Central memory CD8-positive, alpha-beta T cell (primary cell): ENCODE data around the gene CPNE1.
"Not testable (repeated sequence)": the region's sequence is repeated elsewhere in the genome, so short reads cannot be mapped to it uniquely, and the experiment has no call there.

ENCODE experiments used
- ATAC-seq: fragments of 150-1000 bp; cut with Tn5 transposase; replicated peaks from 2 replicates; pipeline ENCODE4 v1.10.0; 2022; ENCODE audit warnings: mild to moderate bottlenecking, moderate FRiP score, moderate number of reproducible peaks; ENCODE audit not compliant: poor library complexity, severe bottlenecking; ENCODE audit errors: extremely low read depth
- DNase-seq, 2 donors: peaks; one replicate each; pipeline ENCODE4 v3.0.0; 2021; ENCODE audit warnings: low spot score in 2 of 2
- H3K27ac Mint-ChIP-seq: one replicate; pipeline ENCODE4 v1.8.0; 2022; ENCODE audit warnings: low read depth, mild to moderate bottlenecking, moderate library complexity, mixed read lengths
- H3K27me3 Mint-ChIP-seq: one replicate; pipeline ENCODE4 v1.8.0; 2022; ENCODE audit warnings: mixed read lengths
- H3K36me3 Mint-ChIP-seq: one replicate; pipeline ENCODE4 v1.8.0; 2022; ENCODE audit warnings: mild to moderate bottlenecking, moderate library complexity, mixed read lengths; ENCODE audit not compliant: insufficient read depth
- H3K4me1 Mint-ChIP-seq: one replicate; pipeline ENCODE4 v1.8.0; 2022; ENCODE audit warnings: mixed read lengths
- H3K4me3 Mint-ChIP-seq: one replicate; pipeline ENCODE4 v1.8.0; 2022; ENCODE audit warnings: mild to moderate bottlenecking, moderate library complexity, mixed read lengths
- H3K9me3 Mint-ChIP-seq: one replicate; pipeline ENCODE4 v1.8.0; 2022; ENCODE audit warnings: mixed read lengths

Gene CPNE1

DNA sequence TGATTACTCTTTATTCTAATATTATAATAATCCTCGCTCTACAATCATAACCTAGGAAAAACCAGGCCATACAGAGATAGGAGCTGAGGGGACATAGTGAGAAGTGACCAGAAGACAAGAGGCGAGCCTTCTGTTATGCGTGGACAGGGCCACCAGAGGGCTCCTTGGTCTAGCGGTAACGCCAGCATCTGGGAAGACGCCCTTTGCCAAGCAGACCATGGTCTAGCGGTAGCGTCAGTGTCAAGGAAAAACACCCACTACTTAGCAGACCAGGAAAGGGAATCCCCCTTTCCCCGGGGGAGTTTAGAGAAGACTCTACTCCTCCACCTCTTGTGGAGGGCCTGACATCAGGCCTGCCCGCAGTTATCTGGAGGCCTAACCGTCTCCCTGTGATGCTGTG is 22.2 kb upstream of the CPNE1 start:
- H3K9me3 Mint-ChIP-seq, H3K27ac Mint-ChIP-seq, H3K4me1 Mint-ChIP-seq, H3K27me3 Mint-ChIP-seq, DNase-seq, H3K4me3 Mint-ChIP-seq, ATAC-seq: not testable (repeated sequence)
- peaks cover 39% of the 10 kb centered on the region for H3K36me3 Mint-ChIP-seq

- not testable (repeated sequence) for H3K27me3 Mint-ChIP-seq, H3K27ac Mint-ChIP-seq, ATAC-seq, H3K4me3 Mint-ChIP-seq, H3K9me3 Mint-ChIP-seq, DNase-seq, H3K4me1 Mint-ChIP-seq
- peaks cover 35% of the 10 kb centered on the region for H3K36me3 Mint-ChIP-seq
These were observed 20.7 kb upstream of the CPNE1 start for GRCh38 chr20:35685368-35685767.

- Mint-ChIP-seq H3K27ac (no peak overlapping the region), H3K9me3 (no peaks in the 10 kb centered on the region), H3K4me1 (no peaks in the 10 kb centered on the region), H3K4me3 (no peak overlapping the region), H3K27me3 (no peaks in the 10 kb centered on the region), H3K36me3 (peaks cover 24% of the 10 kb centered on the region)
- DNase-seq (no peak), ATAC-seq (no peak)
These were observed 17.3 kb upstream of the CPNE1 start for GRCh38 chr20:35681960-35682359.

DNA sequence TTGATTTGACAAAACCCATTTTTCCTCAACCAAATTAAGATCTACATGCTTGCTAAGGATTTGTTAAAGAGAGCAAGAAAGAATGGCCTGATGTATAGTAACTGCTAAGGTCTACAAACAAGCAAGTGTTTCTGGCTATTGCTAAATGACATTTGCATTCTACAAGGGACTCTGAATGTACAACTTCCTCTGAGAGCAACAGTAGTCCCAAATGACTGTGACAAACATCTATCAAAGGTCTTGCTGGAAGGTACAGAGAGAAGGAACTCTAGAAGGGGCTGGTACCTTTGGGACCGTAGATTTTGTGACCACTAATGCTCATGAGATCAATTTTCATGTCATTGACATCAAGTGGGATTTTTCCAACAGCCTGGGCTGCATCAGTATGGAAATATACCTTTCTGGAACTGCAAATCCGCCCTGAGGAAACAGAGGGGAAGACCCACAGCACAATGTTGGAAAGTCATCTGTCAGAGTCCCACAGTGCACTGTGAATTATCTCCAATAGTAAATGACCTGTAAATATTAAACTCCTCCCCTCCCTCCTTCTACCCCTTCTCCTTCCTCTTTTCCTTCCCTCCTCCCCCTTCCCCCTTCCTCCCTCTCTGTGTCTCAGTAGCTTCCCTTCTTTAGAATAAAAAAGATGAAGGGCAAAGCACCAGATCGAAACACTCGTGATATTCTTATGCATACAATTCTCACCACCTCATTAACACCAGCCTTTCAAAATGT is 15.9 kb upstream of the CPNE1 start:
- no peak for ATAC-seq
- no peak for DNase-seq
- Mint-ChIP-seq H3K4me1 (no peaks in the 10 kb centered on the region), H3K27me3 (no peaks in the 10 kb centered on the region), H3K9me3 (no peaks in the 10 kb centered on the region), H3K27ac (no peak overlapping the region), H3K36me3 (peaks cover 27% of the 10 kb centered on the region), H3K4me3 (no peak overlapping the region)

GRCh38 chr20:35674921-35675320 is 10.2 kb upstream of the CPNE1 start:
- Mint-ChIP-seq H3K4me3 (no peak overlapping the region), H3K27ac (no peak overlapping the region), H3K4me1 (no peaks in the 10 kb centered on the region), H3K9me3 (no peaks in the 10 kb centered on the region), H3K27me3 (no peaks in the 10 kb centered on the region), H3K36me3 (peaks cover 37% of the 10 kb centered on the region)
- ATAC-seq = no peak
- DNase-seq = no peak

GRCh38 chr20:35673884-35674283 is 9.2 kb upstream of the CPNE1 start:
- Mint-ChIP-seq H3K4me3 (no peak overlapping the region), H3K36me3 (peaks cover 45% of the 10 kb centered on the region), H3K27ac (no peak overlapping the region), H3K4me1 (no peaks in the 10 kb centered on the region), H3K27me3 (no peaks in the 10 kb centered on the region), H3K9me3 (no peaks in the 10 kb centered on the region)
- ATAC-seq = no peak
- DNase-seq = no peak

- Mint-ChIP-seq H3K4me1 (peaks cover 5% of the 10 kb centered on the region), H3K27ac (peak overlapping the region; percentile 64), H3K4me3 (no peak overlapping the region), H3K9me3 (no peaks in the 10 kb centered on the region), H3K36me3 (peaks cover 39% of the 10 kb centered on the region), H3K27me3 (no peaks in the 10 kb centered on the region)
- ATAC-seq (no peak), DNase-seq (no peak)
These were observed 5.0 kb upstream of the CPNE1 start for GRCh38 chr20:35669681-35670080.

DNA sequence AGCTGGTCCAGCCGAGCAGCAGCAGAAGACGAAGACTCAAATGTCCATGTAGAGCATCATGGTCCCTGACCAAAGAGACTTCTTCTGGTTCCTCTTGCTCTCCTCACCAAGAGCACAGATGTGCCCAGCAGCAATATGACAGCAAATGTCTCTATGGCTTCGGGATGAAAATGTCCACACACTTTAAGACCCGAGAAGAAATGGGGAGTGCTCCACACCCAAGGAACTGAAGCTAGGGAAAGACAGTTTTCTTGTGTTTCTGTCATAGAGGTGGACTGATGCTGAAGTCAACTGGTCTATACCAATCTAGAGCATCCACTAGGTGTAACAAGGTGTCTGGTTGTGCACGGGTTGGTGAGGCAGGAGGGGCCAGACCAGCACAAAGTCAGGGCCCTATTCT is 4.5 kb upstream of the CPNE1 start:
- Mint-ChIP-seq H3K36me3 (peaks cover 43% of the 10 kb centered on the region), H3K4me3 (no peak overlapping the region), H3K4me1 (peaks cover 6% of the 10 kb centered on the region), H3K27me3 (no peaks in the 10 kb centered on the region), H3K27ac (peak overlapping the region; percentile 64), H3K9me3 (no peaks in the 10 kb centered on the region)
- DNase-seq (no peak), ATAC-seq (no peak)

DNA sequence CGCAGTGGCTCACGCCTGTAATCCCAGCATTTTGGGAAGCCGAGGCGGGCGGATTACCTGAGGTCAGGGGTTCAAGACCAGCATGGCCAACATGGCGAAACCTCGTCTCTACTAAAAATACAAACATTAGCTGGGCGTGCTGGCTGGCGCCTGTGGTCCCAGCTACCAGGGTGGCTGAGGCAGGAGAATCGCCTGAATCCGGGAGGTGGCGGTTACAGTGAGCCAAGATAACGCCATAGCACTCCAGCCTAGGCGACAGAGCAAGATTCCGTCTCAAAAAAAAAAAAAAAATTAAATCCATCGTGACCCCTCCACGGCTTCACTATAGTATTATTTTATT is 1.2 kb upstream of the CPNE1 start:
- no peaks in the 10 kb centered on the region for H3K9me3 Mint-ChIP-seq
- no peaks in the 10 kb centered on the region for H3K27me3 Mint-ChIP-seq
- H3K4me3 Mint-ChIP-seq = no peak overlapping the region
- no peak for DNase-seq
- peaks cover 38% of the 10 kb centered on the region for H3K4me1 Mint-ChIP-seq
- peak overlapping the region; percentile 49 for H3K27ac Mint-ChIP-seq
- ATAC-seq = no peak
- H3K36me3 Mint-ChIP-seq = peaks cover 44% of the 10 kb centered on the region

DNA sequence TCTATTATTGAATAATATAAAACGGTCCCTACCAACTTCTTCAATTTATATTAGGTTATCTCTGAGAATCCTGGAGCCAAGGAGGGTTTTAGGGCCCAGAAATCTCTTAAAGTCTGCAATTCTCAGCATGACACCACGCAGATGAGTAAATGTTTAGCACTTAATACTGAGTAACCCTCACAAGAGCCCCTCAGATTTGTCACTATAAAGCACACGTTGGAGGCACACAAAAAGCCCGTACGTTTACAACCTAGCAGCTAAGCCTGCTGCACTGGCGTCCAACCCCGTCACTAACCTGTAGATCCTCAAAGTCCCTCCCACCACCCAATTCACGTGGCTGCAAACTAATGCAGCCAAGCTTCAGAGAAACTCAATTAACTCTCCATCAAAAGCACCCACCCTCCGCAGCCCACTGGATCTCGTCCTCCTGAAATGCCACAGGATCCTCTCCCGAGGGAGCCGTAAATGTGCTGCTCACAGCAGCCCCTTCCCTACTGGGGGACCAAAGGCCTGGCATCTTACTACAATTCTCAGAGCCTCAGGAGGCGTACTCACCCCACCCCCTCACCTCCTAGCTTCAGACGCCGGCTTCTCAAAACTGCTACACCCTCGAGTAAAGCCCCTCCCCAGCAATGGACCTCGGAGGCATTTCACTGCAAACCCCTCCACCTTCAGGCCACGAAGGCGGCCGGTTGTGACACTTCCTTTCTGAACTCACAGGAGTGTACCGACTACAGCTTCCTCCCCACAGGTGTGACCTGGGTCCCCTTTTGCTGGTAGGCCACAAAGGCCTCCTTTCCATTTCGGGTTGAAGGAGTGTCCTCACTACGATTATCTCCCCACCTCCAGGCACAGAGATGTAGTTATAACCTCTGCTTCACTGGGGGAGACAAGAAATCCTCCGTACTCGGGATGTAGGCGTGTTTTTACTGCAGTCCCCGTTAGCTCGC is 909 bp downstream of the CPNE1 start:
- Mint-ChIP-seq H3K27ac (peak overlapping the region; percentile 99), H3K4me1 (peaks cover 59% of the 10 kb centered on the region), H3K9me3 (no peaks in the 10 kb centered on the region), H3K4me3 (peak overlapping the region; percentile 85), H3K36me3 (peaks cover 29% of the 10 kb centered on the region), H3K27me3 (no peaks in the 10 kb centered on the region)
- ATAC-seq (peak; percentile 79), DNase-seq (peak; percentile 58 to 71)

DNA sequence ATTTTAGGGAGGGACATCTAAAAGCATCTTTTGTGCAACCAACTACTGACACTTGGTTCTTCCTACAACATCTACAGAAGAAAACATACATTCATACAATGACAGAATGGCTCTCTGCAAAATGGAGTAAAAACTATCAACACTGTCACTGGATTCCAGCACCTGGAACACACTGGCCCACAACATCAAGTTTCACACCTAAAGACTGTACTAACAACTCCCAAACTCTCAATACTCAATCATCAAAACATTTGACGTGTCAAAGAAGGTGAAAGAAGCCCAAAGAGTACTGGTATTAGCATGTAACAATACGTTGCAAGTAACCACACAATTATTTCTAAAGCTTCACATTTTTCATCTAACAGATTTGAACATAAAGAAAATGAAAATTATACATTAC is 2.1 kb downstream of the CPNE1 start:
- H3K36me3 Mint-ChIP-seq = peaks cover 30% of the 10 kb centered on the region
- ATAC-seq (no peak), DNase-seq (no peak)
- peak overlapping the region; percentile 99 for H3K27ac Mint-ChIP-seq
- H3K27me3 Mint-ChIP-seq = no peaks in the 10 kb centered on the region
- peak overlapping the region; percentile 85 for H3K4me3 Mint-ChIP-seq
- no peaks in the 10 kb centered on the region for H3K9me3 Mint-ChIP-seq
- peaks cover 65% of the 10 kb centered on the region for H3K4me1 Mint-ChIP-seq

DNA sequence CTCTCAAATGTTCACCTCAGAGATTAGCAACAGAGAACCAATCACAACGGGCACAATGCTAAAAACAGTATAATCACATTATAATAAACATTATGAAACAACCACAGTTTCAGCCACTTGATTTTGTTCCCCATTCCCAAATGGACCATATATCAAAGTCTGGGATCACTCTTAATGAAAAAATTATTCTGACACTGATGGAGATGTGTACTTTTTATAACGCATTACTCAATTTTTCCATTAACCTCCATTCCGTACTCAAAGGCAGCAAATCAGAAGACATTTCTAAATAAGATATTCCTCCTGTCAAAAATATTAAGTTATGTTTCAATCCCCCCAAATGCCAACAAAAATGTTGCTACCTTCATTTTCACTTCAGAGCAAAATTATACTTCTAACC is 2.8 kb downstream of the CPNE1 start:
- Mint-ChIP-seq H3K9me3 (no peaks in the 10 kb centered on the region), H3K27ac (peak overlapping the region; percentile 99), H3K4me1 (peaks cover 72% of the 10 kb centered on the region), H3K36me3 (peaks cover 33% of the 10 kb centered on the region), H3K27me3 (no peaks in the 10 kb centered on the region), H3K4me3 (peak overlapping the region; percentile 85)
- DNase-seq (no peak), ATAC-seq (no peak)

GRCh38 chr20:35661053-35661452 is 3.6 kb downstream of the CPNE1 start:
- H3K9me3 Mint-ChIP-seq = no peaks in the 10 kb centered on the region
- H3K27ac Mint-ChIP-seq = peak overlapping the region; percentile 99
- peaks cover 72% of the 10 kb centered on the region for H3K4me1 Mint-ChIP-seq
- DNase-seq = no peak
- ATAC-seq = no peak
- H3K27me3 Mint-ChIP-seq = no peaks in the 10 kb centered on the region
- peak overlapping the region; percentile 85 for H3K4me3 Mint-ChIP-seq
- H3K36me3 Mint-ChIP-seq = peaks cover 35% of the 10 kb centered on the region
